Measurements from ENCODE around the gene TMEM61. TPM values are rescaled to one million over a fixed set of nuclear protein-coding genes. Genes with fewer than 3 reads are reported as not detected.

TMEM61 gene
- total RNA-seq, 1 donor from 2014 or later: not detected

- Mint-ChIP-seq H3K27ac (ENCODE audit: unreplicated experiment) (no peak overlapping the region), H3K4me1 (ENCODE audit: low read depth) (peaks cover 9% of the 10 kb centered on the region), H3K9me3 (ENCODE audit: low read depth) (no peaks in the 10 kb centered on the region), H3K36me3 (ENCODE audit: low read depth) (no peaks in the 10 kb centered on the region), H3K4me3 (ENCODE audit: unreplicated experiment) (no peak overlapping the region), H3K27me3 (ENCODE audit: low read depth) (peaks cover 25% of the 10 kb centered on the region)
- no peak for DNase-seq (ENCODE audit: low spot score)
- TF ChIP-seq, protein P1, sequence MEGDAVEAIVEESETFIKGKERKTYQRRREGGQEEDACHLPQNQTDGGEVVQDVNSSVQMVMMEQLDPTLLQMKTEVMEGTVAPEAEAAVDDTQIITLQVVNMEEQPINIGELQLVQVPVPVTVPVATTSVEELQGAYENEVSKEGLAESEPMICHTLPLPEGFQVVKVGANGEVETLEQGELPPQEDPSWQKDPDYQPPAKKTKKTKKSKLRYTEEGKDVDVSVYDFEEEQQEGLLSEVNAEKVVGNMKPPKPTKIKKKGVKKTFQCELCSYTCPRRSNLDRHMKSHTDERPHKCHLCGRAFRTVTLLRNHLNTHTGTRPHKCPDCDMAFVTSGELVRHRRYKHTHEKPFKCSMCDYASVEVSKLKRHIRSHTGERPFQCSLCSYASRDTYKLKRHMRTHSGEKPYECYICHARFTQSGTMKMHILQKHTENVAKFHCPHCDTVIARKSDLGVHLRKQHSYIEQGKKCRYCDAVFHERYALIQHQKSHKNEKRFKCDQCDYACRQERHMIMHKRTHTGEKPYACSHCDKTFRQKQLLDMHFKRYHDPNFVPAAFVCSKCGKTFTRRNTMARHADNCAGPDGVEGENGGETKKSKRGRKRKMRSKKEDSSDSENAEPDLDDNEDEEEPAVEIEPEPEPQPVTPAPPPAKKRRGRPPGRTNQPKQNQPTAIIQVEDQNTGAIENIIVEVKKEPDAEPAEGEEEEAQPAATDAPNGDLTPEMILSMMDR (IDR thresholded peaks at IDR 0.05): no peak
These were observed 17.2 kb downstream of the TMEM61 start for GRCh38 chr1:54997711-54997986.

- H3K9me3 Mint-ChIP-seq (ENCODE audit: low read depth): no peaks in the 10 kb centered on the region
- H3K4me3 Mint-ChIP-seq (ENCODE audit: unreplicated experiment): no peak overlapping the region
- no peaks in the 10 kb centered on the region for H3K36me3 Mint-ChIP-seq (ENCODE audit: low read depth)
- H3K27ac Mint-ChIP-seq (ENCODE audit: unreplicated experiment): no peak overlapping the region
- TF ChIP-seq, protein P1 (IDR thresholded peaks at IDR 0.05): no peak
- DNase-seq (ENCODE audit: low spot score): no peak
- peaks cover 9% of the 10 kb centered on the region for H3K4me1 Mint-ChIP-seq (ENCODE audit: low read depth)
- peaks cover 25% of the 10 kb centered on the region for H3K27me3 Mint-ChIP-seq (ENCODE audit: low read depth)
These were observed 17.7 kb downstream of the TMEM61 start for GRCh38 chr1:54998100-54998499.

GRCh38 chr1:54998677-54999076, 18.2 kb downstream of the TMEM61 start, which contains the start of gene BSND:
Gene BSND (plus strand): TSS chr1:54998933. CDS start chr1:54999187, 254 bp downstream.
- H3K4me3 Mint-ChIP-seq (ENCODE audit: unreplicated experiment): no peak within 1 kb of the TSS
- peaks cover 9% of the 10 kb centered on the region for H3K4me1 Mint-ChIP-seq (ENCODE audit: low read depth)
- H3K27ac Mint-ChIP-seq (ENCODE audit: unreplicated experiment): no peak within 1 kb of the TSS
- peak; percentile 84 for DNase-seq (ENCODE audit: low spot score)
- TF ChIP-seq, protein P1 (IDR thresholded peaks at IDR 0.05): no peak
- H3K9me3 Mint-ChIP-seq (ENCODE audit: low read depth): no peaks in the 10 kb centered on the region
- H3K27me3 Mint-ChIP-seq (ENCODE audit: low read depth): peaks cover 25% of the 10 kb centered on the region
- no peaks in the 10 kb centered on the region for H3K36me3 Mint-ChIP-seq (ENCODE audit: low read depth)

- Mint-ChIP-seq H3K27me3 (ENCODE audit: low read depth) (peaks cover 20% of the 10 kb centered on the region), H3K36me3 (ENCODE audit: low read depth) (no peaks in the 10 kb centered on the region), H3K4me1 (ENCODE audit: low read depth) (peaks cover 9% of the 10 kb centered on the region), H3K27ac (ENCODE audit: unreplicated experiment) (no peak overlapping the region), H3K9me3 (ENCODE audit: low read depth) (no peaks in the 10 kb centered on the region), H3K4me3 (ENCODE audit: unreplicated experiment) (no peak overlapping the region)
- TF ChIP-seq, protein P1 (IDR thresholded peaks at IDR 0.05): no peak
- peak; percentile 3 for DNase-seq (ENCODE audit: low spot score)
These were observed 20.0 kb downstream of the TMEM61 start for GRCh38 chr1:55000110-55001085.

GRCh38 chr1:55001311-55001710, 20.9 kb downstream of the TMEM61 start:
- DNase-seq (ENCODE audit: low spot score): peak; percentile 61
- no peaks in the 10 kb centered on the region for H3K9me3 Mint-ChIP-seq (ENCODE audit: low read depth)
- H3K36me3 Mint-ChIP-seq (ENCODE audit: low read depth): no peaks in the 10 kb centered on the region
- TF ChIP-seq, protein P1 (IDR thresholded peaks at IDR 0.05): no peak
- H3K27me3 Mint-ChIP-seq (ENCODE audit: low read depth): peaks cover 11% of the 10 kb centered on the region
- peaks cover 8% of the 10 kb centered on the region for H3K4me1 Mint-ChIP-seq (ENCODE audit: low read depth)
- H3K4me3 Mint-ChIP-seq (ENCODE audit: unreplicated experiment): no peak overlapping the region
- no peak overlapping the region for H3K27ac Mint-ChIP-seq (ENCODE audit: unreplicated experiment)
